C1 segment of cervical spinal cord (tissue), 14 donors: ENCODE measurements around the gene APPBP2.
"Not testable (repeated sequence)": the region's sequence is repeated elsewhere in the genome, so short reads cannot be mapped to it uniquely, and the experiment has no call there.

Experiments
- DNase-seq, 14 donors: peaks; one replicate each; lab custom pipeline; 2025; lab: John Stamatoyannopoulos, UW

Gene APPBP2

GRCh38 chr17:60534010-60534555 is 8.0 kb upstream of the APPBP2 start:
- no peak for DNase-seq

GRCh38 chr17:60529806-60530205 is 3.8 kb upstream of the APPBP2 start:
- DNase-seq: no peak

GRCh38 chr17:60528828-60529227 is 2.8 kb upstream of the APPBP2 start:
- no peak for DNase-seq

DNA sequence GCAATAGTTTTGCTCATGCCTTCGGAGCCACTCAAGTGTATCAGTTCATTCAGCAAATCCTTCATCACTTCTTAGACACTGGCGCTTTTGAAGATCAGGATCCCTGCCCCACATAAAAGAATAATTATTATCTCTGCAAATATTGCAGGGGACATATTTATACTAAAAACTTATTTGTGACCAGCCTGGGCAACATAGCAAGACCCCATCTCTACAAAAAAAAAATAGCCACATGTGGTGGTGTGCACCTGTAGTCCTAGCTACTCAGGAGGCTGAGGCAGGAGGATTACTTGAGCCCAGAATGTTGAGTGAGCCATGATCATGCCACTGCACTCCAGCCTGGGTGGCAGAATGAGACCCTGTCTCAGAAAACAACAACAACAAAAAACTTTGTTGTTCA is 1.7 kb upstream of the APPBP2 start:
- DNase-seq: no peak

DNA sequence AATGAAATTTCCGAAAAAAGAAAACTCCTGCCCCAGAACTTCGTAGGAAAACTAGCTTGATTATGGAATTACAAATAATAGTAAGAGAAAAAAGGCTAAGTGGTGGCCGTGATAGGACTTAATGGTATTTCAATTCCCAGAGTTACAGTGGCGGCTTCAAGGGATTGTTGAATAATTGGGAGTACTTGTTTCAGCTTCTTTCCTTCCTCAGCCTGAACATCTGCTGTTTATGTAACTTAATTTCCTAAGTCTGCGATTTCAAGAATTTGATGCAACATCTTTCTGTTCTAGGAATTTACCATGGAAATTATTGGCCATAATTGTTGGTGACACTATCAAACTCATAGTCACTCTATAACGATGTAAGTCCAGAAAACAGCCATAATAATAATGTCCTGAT is 684 bp upstream of the APPBP2 start:
- DNase-seq: no peak

DNA sequence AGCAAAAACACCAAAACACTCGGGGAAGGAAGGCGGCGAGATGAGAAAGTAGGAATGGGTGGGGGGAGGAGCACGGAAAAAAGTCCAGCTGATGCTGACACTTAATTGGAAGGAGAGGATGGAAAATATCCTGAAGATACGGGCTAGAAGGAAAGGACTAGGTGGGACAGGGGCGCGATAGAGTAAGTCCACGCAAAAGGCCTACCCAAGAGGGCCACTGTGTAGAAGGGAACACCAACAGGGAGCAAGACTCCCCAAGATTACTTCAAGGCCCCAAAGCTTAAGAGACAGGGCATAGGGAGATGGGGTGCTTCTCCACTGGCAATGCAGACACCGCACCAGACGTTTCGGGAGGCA is 736 bp downstream of the APPBP2 start:
- peak in 2 of 14 donors; percentile 55 to 64 for DNase-seq

DNA sequence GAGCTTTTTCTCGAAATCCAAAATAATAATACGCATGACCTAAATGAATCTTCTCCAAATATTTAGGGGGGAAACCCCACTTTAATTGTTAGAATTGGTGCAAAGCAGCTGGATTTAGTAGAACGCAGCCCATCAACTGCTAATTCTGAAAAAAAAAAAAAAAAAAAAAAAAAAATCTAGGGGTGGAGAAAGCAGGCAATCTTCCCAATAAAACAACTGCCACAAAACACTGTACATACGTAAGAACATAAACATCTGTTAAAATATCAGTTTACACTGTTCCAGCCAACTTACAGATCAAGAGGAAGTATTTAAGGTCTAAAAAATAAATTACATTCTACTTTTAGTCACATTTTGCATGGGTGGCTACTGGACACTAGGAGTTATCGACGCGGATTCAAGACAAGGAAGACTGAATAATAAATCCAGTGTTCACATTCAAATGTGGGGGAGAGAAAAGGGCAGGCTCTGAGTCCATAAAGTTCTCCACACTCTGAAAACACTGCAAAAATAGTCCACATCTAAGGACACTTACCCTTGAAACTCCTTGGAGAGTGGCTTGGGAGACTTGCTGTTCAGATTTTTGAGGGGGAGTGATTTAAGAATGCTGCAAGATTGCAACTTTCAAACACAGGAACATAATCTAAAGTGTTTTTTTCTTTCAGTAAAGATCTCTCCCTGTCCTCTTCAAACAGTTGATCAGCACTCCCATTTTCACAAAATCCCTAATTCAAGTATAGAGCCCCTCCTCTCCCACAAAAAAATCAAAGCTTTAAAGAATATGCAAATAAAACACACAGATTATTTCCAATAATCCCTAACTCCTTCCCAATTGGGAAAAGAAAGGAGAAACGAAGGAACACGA is 1.3 kb downstream of the APPBP2 start:
- DNase-seq: peak in 3 of 14 donors; percentile 1 to 10 (median 3)

- no peak for DNase-seq
Observed at GRCh38 chr17:60523822-60524221, 2.2 kb downstream of the APPBP2 start.

GRCh38 chr17:60522889-60523626 is 3.0 kb downstream of the APPBP2 start:
- DNase-seq: no peak

DNA sequence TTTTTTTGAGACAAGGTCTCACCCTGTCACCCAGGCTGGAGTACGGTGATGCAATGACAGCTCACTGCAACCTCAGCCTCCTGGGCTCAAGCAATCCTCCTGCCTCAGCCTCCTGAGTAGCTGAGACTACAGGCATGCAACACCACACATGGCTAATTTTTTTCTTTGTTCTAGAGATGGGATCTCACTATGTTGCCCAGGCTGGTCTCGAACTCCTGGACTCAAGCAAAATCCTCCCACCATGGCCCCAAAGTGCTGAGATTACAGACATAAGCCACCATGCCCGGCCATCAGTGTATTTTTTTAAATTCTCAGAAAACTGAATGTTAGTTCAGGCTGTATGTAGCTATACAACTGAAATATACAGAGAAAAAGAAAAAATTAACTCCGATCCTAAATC is 6.2 kb downstream of the APPBP2 start:
- no peak for DNase-seq

- DNase-seq: not testable (repeated sequence)
Observed at GRCh38 chr17:60515683-60516082, 10.4 kb downstream of the APPBP2 start.

GRCh38 chr17:60515199-60515598 is 10.8 kb downstream of the APPBP2 start:
- not testable (repeated sequence) for DNase-seq

GRCh38 chr17:60514500-60514899 is 11.5 kb downstream of the APPBP2 start:
- no peak for DNase-seq

- no peak for DNase-seq
Observed at GRCh38 chr17:60514053-60514452, 12.0 kb downstream of the APPBP2 start.

DNA sequence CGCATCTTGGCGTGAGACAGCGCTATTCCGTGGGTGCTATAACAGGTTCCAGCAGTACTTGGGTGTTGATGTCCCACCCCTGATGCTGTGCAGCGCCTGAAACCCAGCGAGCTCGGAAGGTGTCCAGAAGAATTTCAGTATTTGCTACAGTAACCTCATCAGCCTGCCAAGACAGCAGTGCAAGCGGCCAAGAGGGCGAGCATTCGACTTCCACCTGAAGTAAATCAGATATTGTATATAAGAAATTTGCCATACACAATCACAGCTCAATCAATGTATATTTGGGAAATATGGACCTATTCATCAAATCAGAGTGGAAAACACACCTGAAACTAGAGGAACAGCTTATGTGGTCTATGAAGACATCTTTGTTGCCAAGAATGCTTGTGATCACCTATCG is 13.0 kb downstream of the APPBP2 start:
- DNase-seq: no peak

- DNase-seq: no peak
Observed at GRCh38 chr17:60510723-60511122, 15.3 kb downstream of the APPBP2 start.

DNA sequence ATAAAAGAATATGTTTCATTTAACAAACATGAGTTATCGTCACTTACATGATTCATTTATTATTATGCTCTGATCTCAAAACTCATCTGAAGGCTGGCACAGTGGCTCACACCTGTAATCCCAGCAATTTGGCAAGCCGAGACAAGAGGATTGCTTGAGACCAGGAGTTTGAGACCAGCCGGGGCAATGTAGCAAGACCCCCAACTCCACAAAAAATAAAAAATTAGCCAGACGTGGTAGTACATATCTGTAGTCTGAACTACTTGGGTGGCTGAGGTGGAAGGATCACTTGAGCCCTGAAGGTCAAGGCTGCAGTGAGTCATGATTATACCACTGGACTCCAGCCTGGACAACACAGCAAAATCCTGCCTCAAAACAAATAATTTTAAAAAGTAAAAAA is 16.0 kb downstream of the APPBP2 start:
- no peak for DNase-seq

GRCh38 chr17:60508384-60508980 is 17.6 kb downstream of the APPBP2 start:
- DNase-seq: no peak

DNA sequence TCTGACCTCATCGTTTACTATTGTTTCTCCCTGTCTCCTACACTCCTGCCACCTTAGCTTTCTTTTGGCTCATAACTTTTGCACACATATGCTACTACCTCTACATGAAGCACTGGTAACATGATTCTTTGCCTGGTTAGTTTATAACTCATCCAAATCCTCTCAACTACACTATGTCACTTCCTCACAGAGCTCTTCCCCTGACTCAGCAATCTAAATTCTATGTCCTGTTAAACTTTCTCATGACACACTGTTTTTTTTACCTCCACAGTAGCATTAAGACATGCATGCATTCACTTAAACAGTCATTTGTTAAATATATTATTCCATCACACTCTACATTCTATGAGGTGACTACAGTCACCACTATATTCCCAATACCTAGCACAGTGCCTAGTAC is 19.7 kb downstream of the APPBP2 start:
- DNase-seq: no peak

GRCh38 chr17:60502145-60502544 is 23.9 kb downstream of the APPBP2 start:
- DNase-seq: no peak

DNA sequence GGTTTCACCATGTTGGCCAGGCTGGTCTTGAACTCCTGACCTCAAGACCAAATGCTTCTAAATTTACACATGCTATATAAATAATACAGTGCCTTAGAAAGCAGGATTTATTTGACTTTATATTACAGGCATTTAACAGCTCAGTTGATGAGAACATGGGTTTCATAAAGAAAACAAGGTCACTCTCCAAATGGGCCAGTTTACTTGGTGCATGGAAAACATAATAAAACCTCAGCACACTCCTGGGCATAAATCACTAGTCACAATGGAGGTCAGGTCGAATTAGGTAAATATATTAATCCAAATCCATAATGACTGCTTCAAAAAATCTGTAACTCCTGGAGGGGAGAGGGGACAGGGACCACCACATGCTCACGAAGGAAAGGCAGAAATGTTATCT is 24.5 kb downstream of the APPBP2 start:
- no peak for DNase-seq

GRCh38 chr17:60496041-60496440 is 30.0 kb downstream of the APPBP2 start:
- DNase-seq: no peak
